HG02798 (cell line): ENCODE measurements around the gene TSEN15.
"Not testable (repeated sequence)": the region's sequence is repeated elsewhere in the genome, so short reads cannot be mapped to it uniquely, and the experiment has no call there.

ENCODE experiments used
- ATAC-seq: cut with Tn5 transposase; IDR thresholded peaks from one replicate; pipeline ENCODE4 v1.9.1; 2021; ENCODE audit warnings: mild to moderate bottlenecking; ENCODE audit not compliant: unreplicated experiment, poor library complexity

The TSEN15 gene

GRCh38 chr1:184085667-184086066 is 34.1 kb downstream of the TSEN15 start:
- ATAC-seq, result no peak

- no peak for ATAC-seq
Measured at GRCh38 chr1:184088037-184088436, 36.5 kb downstream of the TSEN15 start.

- ATAC-seq, result no peak
Measured at GRCh38 chr1:184093071-184093470, 41.5 kb downstream of the TSEN15 start.

DNA sequence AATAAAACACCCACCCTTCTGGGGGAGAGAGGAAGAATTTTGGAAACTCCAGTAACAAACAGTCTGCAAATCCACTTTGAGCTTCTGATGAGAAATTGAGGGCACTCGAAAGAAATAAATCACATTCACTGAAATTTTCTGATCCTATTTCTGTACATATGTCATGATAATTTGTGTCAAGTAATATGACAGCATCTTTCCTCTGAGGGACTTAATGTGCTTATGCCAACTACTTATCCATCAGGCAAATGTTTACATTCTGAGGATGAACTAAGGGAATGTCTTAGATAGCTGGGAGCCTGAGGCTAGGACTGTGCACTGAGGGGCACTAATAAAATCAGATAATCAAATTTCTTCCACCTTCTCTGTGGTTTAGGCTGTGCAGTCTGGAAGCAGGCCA is 44.5 kb downstream of the TSEN15 start:
- no peak for ATAC-seq

DNA sequence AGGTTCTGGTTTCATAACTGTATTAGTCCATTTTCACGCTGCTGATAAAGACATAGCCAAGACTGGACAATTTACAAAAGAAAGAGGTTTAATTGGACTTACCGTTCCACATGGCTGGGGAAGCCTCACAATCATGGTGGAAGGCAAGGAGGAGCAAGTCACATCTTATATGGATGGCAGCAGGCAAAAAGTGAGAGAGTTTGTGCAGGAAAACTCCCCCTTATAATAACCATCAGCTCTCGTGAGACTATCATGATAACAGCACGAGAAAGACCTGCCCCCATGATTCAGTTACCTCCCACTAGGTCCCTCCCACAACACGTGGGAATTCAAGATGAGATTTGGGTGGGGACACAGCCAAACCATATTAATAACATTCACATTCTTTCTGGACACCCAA is 45.0 kb downstream of the TSEN15 start:
- not testable (repeated sequence) for ATAC-seq

DNA sequence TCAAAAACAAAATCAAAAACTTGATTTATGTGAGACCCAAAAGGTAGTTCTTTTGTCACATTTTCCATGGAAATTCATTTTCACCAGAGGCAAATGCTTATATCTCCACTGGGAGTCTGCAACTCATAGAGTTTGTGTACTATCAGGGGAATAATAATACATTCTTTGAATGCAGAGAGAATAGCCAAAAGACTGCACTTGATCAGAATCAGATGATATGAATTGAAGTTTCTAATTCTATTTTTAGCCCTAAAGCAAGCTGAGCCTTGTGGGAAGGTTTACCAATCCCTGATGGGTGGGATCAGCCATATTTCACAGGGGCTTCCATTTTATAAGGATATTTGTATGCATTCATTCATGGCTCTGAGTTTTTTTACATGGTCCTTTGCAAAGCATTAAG is 49.6 kb downstream of the TSEN15 start:
- no peak for ATAC-seq

DNA sequence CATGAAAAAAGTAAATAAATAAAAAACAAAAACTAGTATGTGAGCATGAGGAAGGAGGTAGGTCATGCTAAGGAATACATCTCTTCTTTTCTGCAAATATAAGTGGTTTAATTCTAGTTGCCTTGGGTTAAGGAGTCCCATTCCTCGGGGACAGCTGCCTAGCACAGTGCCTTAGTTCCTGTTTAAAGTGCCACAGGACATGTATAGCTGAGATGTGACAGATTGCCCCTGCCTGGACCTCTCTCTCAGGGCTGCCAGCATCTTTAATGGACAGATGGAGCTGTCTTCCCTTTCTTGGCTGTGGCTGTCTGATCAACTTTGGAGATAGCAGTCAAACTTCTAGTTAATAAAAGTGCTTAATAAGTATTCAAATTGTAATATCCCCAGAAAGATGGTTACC is 50.0 kb downstream of the TSEN15 start:
- no peak for ATAC-seq

DNA sequence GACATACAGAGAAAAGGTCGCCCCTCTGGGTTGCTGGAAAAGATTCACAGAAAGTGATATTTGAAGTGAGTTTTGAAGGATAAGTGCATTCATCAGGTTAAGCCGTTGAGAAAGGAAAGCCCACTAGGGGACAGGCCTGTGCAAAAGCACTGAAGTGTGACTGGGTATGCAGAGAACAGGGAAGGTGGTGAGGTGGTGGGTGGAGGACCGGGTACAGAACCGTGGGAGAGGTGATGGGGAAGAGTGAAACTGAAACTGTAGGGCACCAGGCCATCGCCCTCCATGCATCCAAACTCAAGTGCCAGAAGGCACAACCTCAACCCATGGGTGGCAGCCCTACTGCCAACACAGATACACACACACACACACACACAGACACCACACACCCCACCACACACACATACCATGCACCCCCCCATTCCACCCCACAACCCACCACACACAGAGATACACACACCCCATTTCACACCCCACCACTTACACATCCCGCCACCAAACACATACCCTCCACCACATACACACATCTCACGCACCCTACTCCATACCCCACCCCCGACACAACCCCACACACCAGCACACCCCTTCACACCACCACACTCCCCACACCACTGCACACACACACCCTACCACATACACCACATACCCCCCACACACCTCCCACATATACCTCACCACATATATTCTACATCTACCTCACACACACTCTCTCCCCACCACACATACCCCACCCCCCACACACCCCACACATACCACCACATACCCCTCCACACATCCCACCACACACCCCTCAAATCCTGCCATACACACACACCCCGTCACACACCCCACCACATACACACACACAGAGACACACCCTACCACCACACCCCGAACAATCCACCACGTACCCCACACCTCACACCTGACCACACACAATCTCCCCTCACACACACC is 59.0 kb downstream of the TSEN15 start:
- ATAC-seq, result no peak

DNA sequence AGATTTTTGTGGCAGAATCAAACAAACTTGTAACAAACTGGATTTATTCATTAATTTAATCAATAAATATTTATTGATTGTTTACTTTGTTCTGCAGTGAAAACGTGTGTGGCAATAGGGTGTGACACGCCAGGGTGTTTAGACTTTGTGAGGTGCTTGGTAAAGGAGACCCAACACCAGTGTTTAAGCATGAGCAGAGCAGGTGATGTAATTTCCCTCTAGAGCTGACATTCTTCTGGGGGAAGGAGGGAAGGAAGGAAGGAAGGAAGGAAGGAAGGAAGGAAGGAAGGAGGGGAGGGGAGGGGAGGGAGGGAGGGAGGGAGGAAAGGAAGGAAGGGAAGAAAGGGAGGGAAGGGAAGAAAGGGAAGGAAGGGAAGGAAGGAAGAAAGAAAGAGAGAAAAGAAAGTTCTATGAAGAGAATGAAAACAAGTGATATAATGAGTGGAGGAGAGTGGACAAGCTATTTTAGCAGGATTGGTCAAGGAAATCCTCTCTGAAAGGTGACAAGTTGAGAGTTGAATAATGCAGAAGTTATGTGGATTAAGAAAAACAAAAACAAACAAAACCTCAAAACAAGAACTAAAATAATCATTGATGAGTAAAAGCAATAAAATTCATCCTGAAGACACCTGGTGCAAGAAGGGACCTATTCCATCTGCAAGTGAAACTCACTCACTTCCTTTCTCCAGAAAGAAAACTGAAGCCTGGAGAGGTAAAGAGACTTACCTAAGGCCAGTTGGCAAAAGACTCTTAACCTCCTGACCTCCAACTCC is 60.8 kb downstream of the TSEN15 start:
- ATAC-seq, result no peak

GRCh38 chr1:184113251-184113650 is 61.7 kb downstream of the TSEN15 start:
- ATAC-seq, result no peak

- ATAC-seq, result no peak
Measured at GRCh38 chr1:184114818-184115398, 63.4 kb downstream of the TSEN15 start.

- ATAC-seq, result no peak
Measured at GRCh38 chr1:184116287-184116686, 64.8 kb downstream of the TSEN15 start.

GRCh38 chr1:184118046-184118445 is 66.5 kb downstream of the TSEN15 start:
- ATAC-seq, result no peak
